Astrocyte (in vitro differentiated cells and primary cell): ENCODE data around the gene TMEM217. TPM values are rescaled to one million over a fixed set of nuclear protein-coding genes. Genes with fewer than 3 reads are reported as not detected.

Source experiments
- DNase-seq: peaks from one replicate; pipeline ENCODE4 v3.0.0-alpha.2; 2010; ENCODE audit warnings: low read depth
- FAIRE-seq: peaks from 2 replicates; lab custom pipeline; 2011; peaks lifted over from hg19 to GRCh38; lab: Jason Lieb, UNC
- H2AFZ ChIP-seq: 2 replicates; pipeline ENCODE4 v1.6.0; 2012; ENCODE audit warnings: low read depth, low read length, inconsistent platforms
- H3K27ac ChIP-seq: 2 replicates; pipeline ENCODE4 v1.5.1; 2011; ENCODE audit warnings: low read depth, low read length, inconsistent platforms
- H3K27me3 ChIP-seq: 2 replicates; pipeline ENCODE4 v1.6.0; 2011; ENCODE audit warnings: low read length, inconsistent platforms; ENCODE audit not compliant: insufficient read depth
- H3K36me3 ChIP-seq: 2 replicates; pipeline ENCODE4 v1.5.1; 2011; ENCODE audit warnings: low read length, inconsistent platforms; ENCODE audit not compliant: insufficient read depth
- H3K4me1 ChIP-seq: 2 replicates; pipeline ENCODE4 v1.5.1; 2011; ENCODE audit warnings: low read length, inconsistent platforms; ENCODE audit not compliant: insufficient read depth
- H3K4me2 ChIP-seq: 2 replicates; pipeline ENCODE4 v1.6.0; 2012; ENCODE audit warnings: low read length, inconsistent platforms
- H3K4me3 ChIP-seq: 2 replicates; pipeline ENCODE4 v1.5.1; 2011; ENCODE audit warnings: low read depth, mild to moderate bottlenecking, low read length, inconsistent platforms; ENCODE audit not compliant: insufficient read depth
- H3K79me2 ChIP-seq: 2 replicates; pipeline ENCODE4 v1.6.0; 2012; ENCODE audit warnings: mild to moderate bottlenecking, low read length, inconsistent platforms; ENCODE audit not compliant: insufficient read depth
- H3K9ac ChIP-seq: 2 replicates; pipeline ENCODE4 v1.6.0; 2012; ENCODE audit warnings: mild to moderate bottlenecking, low read length, inconsistent platforms
- H3K9me3 ChIP-seq: 2 replicates; pipeline ENCODE4 v1.5.1; 2012; ENCODE audit warnings: low read depth, mild to moderate bottlenecking, low read length, inconsistent platforms; ENCODE audit not compliant: insufficient read depth
- H4K20me1 ChIP-seq: 2 replicates; pipeline ENCODE4 v1.6.0; 2012; ENCODE audit warnings: low read length, inconsistent platforms; ENCODE audit not compliant: insufficient read depth
- H3K27ac Mint-ChIP-seq: one replicate; pipeline ENCODE4 v1.8.0; 2021; ENCODE audit warnings: mild to moderate bottlenecking, mixed read lengths; ENCODE audit not compliant: unreplicated experiment
- H3K27me3 Mint-ChIP-seq: one replicate; pipeline ENCODE4 v1.8.0; 2021; ENCODE audit warnings: low read depth, mixed read lengths; ENCODE audit not compliant: unreplicated experiment
- H3K36me3 Mint-ChIP-seq: one replicate; pipeline ENCODE4 v1.8.0; 2021; ENCODE audit warnings: low read depth, mixed read lengths; ENCODE audit not compliant: unreplicated experiment
- H3K4me1 Mint-ChIP-seq: one replicate; pipeline ENCODE4 v1.8.0; 2021; ENCODE audit warnings: low read depth, mixed read lengths; ENCODE audit not compliant: unreplicated experiment
- H3K4me3 Mint-ChIP-seq: one replicate; pipeline ENCODE4 v1.8.0; 2021; ENCODE audit warnings: mild to moderate bottlenecking, moderate library complexity, mixed read lengths; ENCODE audit not compliant: unreplicated experiment
- H3K9me3 Mint-ChIP-seq: one replicate; pipeline ENCODE4 v1.8.0; 2021; ENCODE audit warnings: mild to moderate bottlenecking, mixed read lengths; ENCODE audit not compliant: unreplicated experiment
- CTCF ChIP-seq: IDR thresholded peaks from 2 replicates; pipeline ENCODE4 v1.5.1; 2011; ENCODE audit warnings: low read depth, mild to moderate bottlenecking, inconsistent platforms, low read length, moderate library complexity; ENCODE audit not compliant: insufficient read depth
- EZH2 ChIP-seq: IDR thresholded peaks from 2 replicates; pipeline ENCODE4 v1.6.1; 2012; ENCODE audit warnings: mild to moderate bottlenecking, low read length, inconsistent platforms; ENCODE audit not compliant: insufficient read depth
- total RNA-seq: library from RNA; stranded (reverse); gene quantifications from 2 replicates; pipeline ENCODE4 v1.2.1, GENCODE V29; 2021

TMEM217 gene
- total RNA-seq, 1 donor from 2014 or later = 7.3 TPM

- Histone ChIP-seq H3K4me3 (no peak overlapping the region), H3K4me2 (no peak overlapping the region)
- no peak for FAIRE-seq
Measured at GRCh38 chr6:37175332-37176267, 82.3 kb downstream of the TMEM217 start.

GRCh38 chr6:37174515-37175331 lies 83.2 kb downstream of the TMEM217 start:
- Histone ChIP-seq H3K9ac (no peak overlapping the region), H3K9me3 (no peaks in the 10 kb centered on the region), H3K4me1 (peaks cover 4% of the 10 kb centered on the region), H3K4me3 (no peak overlapping the region), H3K4me2 (no peak overlapping the region), H4K20me1 (peaks cover 36% of the 10 kb centered on the region), H3K27ac (no peak overlapping the region), H3K36me3 (peaks cover 26% of the 10 kb centered on the region), H2AFZ (no peak overlapping the region), H3K27me3 (no peaks in the 10 kb centered on the region), H3K79me2 (peaks cover 26% of the 10 kb centered on the region)
- TF ChIP-seq CTCF = no peak
- TF ChIP-seq EZH2 = no peak
- Mint-ChIP-seq H3K9me3 (no peaks in the 10 kb centered on the region), H3K36me3 (peaks cover 11% of the 10 kb centered on the region), H3K27ac (no peak overlapping the region), H3K4me1 (peaks cover 15% of the 10 kb centered on the region), H3K4me3 (peak overlapping the region; percentile 14), H3K27me3 (no peaks in the 10 kb centered on the region)
- DNase-seq = no peak
- FAIRE-seq = no peak

More at GRCh38 chr6:37175332-37176267, 82.3 kb downstream of the TMEM217 start:
- Mint-ChIP-seq H3K36me3 (peaks cover 11% of the 10 kb centered on the region), H3K4me3 (no peak overlapping the region), H3K27me3 (no peaks in the 10 kb centered on the region), H3K27ac (no peak overlapping the region), H3K9me3 (no peaks in the 10 kb centered on the region), H3K4me1 (peaks cover 15% of the 10 kb centered on the region)
- H3K36me3 ChIP-seq = peaks cover 26% of the 10 kb centered on the region
- peaks cover 21% of the 10 kb centered on the region for H3K79me2 ChIP-seq
- H2AFZ ChIP-seq = no peak overlapping the region
- TF ChIP-seq CTCF (no peak), EZH2 (no peak)
- no peaks in the 10 kb centered on the region for H3K27me3 ChIP-seq
- no peaks in the 10 kb centered on the region for H3K9me3 ChIP-seq
- peaks cover 4% of the 10 kb centered on the region for H3K4me1 ChIP-seq
- H3K9ac ChIP-seq = no peak overlapping the region
- H4K20me1 ChIP-seq = peaks cover 36% of the 10 kb centered on the region
- no peak for DNase-seq
- H3K27ac ChIP-seq = no peak overlapping the region
